ENCODE data around the gene UBE3C.
"Not testable (repeated sequence)": the region's sequence is repeated elsewhere in the genome, so short reads cannot be mapped to it uniquely, and the experiment has no call there.

The UBE3C gene

DNA sequence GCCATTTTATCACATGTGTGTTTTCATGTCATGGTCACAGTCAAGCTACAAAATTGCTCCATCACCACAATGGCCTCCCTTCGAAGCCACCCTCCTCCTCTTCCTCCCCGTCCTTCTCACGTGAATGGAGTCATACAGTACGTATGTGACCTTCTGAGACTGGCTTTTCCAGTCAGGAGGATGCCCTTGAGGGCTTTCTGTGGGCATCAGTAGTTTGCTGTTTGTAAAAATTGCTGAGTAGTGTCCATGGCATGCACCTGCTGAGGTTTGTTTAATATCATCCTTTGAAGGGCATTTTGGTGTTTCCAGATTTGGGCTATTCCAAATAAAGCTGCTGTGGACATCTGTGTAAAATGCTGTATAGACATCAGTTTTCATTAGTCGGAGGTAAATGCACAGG is 5.9 kb upstream of the UBE3C start:
- no peak for DNase-seq

DNA sequence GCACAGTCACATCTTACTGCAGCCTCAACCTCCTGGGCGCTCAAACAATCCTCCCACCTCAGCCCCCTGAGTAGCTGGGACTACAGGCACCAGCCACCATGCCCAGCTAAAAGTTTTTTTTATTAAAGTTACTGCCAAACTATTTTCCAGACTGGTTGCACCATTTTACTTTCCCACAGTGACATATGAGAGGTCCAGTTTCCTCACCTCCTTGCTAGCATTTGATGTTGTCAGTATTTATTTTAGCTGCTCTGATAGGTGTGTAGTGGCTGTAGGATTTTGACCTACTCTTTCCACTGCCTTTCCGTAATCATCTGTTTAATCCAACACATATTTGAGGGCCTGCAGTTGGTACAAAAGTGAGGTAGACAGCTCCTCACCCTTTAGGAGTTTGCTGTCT is 5.4 kb upstream of the UBE3C start:
- no peak for DNase-seq

- no peak for DNase-seq
These were observed 2.4 kb upstream of the UBE3C start for GRCh38 chr7:157136372-157136771.

GRCh38 chr7:157138101-157138423 is 664 bp upstream of the UBE3C start:
- DNase-seq: no peak

GRCh38 chr7:157139111-157139809 is 534 bp downstream of the UBE3C start:
- peak in 1 of 2 experiments; percentile 46 for DNase-seq

- DNase-seq: no peak
These were observed 1.2 kb downstream of the UBE3C start for GRCh38 chr7:157139810-157140510.

- DNase-seq: no peak
These were observed 1.8 kb downstream of the UBE3C start for GRCh38 chr7:157140511-157140905.

DNA sequence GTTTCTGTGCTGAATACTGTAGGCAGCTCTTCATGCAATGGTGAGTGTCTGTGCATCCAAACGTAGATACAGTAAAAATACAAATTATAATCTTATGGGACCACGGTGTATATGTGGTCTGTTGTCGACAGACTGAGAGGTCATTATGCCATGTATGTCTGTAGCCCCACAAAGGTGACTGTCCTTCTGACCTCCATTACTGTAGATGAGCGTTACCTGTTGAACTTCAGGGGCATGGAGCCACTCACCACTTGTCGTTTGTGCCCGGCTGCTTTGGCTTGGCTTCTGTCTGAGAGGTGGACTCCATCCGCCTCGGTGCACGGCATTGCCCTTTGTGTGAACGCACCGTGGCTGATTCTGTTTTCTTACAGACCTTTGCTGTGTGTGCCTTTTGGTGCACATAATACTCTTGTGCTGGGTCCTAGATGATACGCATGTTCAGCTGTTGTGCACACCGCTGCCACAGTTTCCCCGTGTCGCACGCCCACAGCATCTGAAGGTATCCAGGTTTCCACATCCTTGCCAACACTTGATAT is 2.9 kb downstream of the UBE3C start:
- DNase-seq: no peak

- DNase-seq: no peak
These were observed 5.1 kb downstream of the UBE3C start for GRCh38 chr7:157143788-157144187.

DNA sequence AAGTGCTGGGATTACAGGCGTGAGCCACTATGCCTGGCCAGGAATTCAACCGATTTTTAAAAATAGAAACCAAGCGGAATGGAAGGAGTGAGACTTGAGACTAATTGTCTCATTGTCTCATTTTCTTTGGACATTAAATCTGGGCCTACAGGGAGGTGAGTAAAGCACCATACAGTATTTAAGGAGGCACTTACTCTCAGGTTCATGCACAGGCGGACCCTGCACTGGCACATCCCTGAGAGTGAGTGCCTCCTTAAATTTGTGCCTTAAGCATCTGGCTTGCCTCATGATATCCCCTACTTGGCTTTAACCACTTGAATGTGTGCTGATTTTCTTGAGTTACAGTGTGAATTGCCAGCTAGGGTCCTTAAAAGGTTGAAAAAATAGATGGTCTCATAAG is 10.6 kb downstream of the UBE3C start:
- no peak for DNase-seq

DNA sequence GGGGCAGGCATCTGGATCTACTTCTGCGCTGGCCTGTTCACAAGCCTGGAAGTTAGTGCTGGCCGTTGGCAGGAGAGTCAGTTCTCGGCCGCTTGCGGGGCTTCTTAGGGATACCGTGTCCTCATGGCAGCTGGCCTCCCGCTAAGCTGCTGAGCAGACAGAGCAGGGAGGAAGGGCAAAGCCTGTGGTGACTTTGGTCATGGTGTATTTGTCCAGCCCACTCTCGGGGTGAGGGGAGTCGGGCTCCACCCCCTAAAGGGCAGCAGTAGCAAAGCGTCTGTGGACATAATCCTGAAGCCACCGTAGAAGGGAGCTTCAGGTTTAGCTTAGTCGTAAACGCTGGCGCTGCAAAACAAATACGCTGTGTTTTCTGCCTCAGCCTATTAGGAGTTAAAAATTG is 12.2 kb downstream of the UBE3C start:
- no peak for DNase-seq

DNA sequence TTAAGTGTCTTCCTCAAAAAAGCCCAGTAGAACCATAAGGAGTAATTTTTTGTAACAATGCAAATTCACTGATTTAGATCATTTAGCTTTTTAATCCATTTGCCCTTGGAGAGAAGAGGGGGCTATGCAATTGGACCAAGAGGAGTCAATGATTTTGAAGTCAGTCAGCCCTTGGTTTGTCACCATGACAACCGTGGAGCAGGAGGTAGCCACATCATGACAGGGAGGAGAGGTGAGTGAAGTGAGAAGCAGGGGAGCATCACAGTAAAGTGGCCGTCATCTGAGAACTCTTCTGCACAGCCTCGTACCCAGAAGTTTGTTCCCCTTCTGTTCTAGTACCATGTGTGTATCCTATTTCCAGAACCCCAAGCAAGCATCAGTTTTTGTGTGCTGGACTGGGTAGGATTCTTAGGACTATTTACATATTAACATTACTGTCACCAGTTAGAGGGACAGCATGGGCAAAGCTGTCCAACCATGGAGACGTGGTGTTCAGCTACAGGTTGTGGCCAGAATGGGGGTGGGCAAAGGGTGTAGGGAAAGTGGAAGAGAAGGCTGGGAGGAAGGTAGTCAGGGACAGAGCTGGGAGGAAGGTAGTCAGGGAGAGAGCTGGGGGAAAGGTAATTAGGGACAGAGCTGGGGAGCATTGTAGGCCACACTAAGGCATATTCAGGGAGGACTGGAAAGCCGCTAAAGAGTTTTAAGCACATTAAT is 13.1 kb downstream of the UBE3C start:
- DNase-seq: no peak

GRCh38 chr7:157152391-157152937 is 13.7 kb downstream of the UBE3C start:
- DNase-seq: no peak

GRCh38 chr7:157153260-157153659 is 14.5 kb downstream of the UBE3C start:
- no peak for DNase-seq

GRCh38 chr7:157155959-157156358 is 17.2 kb downstream of the UBE3C start:
- no peak for DNase-seq

GRCh38 chr7:157158400-157158799 is 19.7 kb downstream of the UBE3C start:
- no peak for DNase-seq

- not testable (repeated sequence) for DNase-seq
These were observed 20.8 kb downstream of the UBE3C start for GRCh38 chr7:157159537-157159936.

DNA sequence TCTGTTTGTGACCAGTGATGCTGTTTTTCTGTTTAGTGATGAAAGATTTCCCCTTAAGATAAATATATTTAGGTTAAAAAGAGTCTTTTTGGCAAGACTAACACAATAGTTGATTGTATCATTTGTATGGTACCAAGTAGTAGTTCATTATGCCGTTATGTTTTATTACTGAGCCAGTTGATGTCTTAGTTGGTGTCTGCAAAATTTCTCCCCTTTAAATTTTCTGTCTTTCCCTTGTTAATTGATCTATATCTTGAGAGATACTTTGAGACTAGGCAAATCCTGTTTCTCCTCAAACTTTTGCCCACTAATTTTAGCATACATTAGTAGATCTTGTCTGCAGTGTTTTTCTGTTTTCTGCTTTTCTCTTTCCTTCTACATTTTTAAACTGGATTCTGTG is 21.7 kb downstream of the UBE3C start:
- no peak for DNase-seq

DNA sequence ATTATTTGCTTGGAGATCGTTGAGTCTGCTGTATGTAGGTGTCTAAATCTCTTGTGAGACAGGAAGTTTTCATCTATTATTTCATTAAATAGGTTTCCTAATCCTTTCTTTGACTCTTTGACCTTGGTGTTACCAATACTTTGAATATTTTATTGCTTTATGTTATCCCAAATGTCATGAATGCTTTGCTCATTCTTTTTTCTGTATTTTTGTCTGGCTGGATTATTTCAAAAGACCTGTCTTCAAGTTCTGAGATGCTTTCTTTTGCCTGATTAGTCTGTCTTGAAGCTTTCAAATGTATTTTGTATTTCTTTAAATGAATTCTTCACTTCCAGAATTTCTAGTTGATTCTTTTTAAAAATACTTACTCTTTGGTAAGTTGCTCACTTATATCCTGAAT is 27.3 kb downstream of the UBE3C start:
- no peak for DNase-seq

GRCh38 chr7:157168571-157168970 is 29.8 kb downstream of the UBE3C start:
- no peak for DNase-seq

DNA sequence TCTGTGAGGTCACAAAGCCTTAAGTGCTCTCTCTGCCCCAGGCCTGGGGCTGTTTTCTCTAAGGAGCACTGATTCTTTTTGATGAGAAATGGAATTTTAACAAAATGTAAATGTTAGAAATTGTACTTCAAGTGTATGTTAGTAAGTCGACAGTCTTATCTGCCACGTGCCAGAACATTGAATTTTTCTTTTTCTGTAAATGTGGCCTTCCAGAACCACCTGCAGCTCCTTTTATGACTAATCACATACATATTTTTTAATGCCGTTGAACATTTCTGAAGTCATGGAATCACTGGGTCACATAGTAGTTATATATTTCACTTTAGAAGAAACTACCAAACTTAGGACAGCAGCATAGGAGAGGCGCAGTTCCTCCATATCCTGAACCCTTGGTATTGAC is 38.0 kb downstream of the UBE3C start:
- DNase-seq: no peak

DNA sequence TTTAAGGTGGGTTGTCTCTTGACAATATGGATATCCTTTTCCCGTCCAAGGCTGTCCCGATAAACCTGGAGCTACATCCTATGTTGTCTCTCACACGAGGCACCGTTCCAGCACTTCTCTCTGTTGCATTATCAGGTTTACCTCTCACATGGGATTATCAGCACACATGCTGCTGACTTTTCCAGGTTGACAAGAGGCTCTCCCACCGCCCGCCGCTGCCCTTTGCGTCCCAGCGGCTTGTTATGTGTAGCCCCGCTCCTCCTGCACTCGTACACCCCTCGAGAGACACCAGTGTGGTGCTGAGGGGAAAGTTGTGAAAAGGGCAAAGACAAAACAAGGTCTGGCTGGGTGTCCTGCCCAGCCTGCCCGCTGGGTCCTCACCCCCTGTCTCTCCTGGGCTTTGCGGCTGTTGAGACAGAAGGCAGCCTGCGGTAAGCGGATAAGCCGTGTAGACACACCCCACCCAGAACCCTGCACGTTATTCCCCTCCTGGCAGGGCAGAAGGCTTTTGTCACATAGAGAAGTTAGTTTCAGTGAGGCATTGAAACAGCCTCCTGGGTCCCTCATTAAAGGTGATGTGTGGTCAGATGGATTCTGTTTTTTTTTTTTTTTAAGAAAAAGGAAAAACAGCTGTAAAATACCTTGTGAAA is 38.7 kb downstream of the UBE3C start:
- DNase-seq: no peak

GRCh38 chr7:157177983-157178381 is 39.3 kb downstream of the UBE3C start:
- no peak for DNase-seq

Data from NCI-H1930 (cell line).